SKM-1 (cell line): ENCODE measurements around the gene CUEDC2.

ENCODE experiments used
- DNase-seq: peaks from one replicate; lab custom pipeline; 2025; ENCODE audit not compliant: unreplicated experiment; lab: John Stamatoyannopoulos, UW

Gene CUEDC2

GRCh38 chr10:102411341-102412255, 20.8 kb downstream of the CUEDC2 start:
- no peak for DNase-seq

GRCh38 chr10:102410429-102411073, 21.8 kb downstream of the CUEDC2 start:
- no peak for DNase-seq

GRCh38 chr10:102409604-102410428, 22.6 kb downstream of the CUEDC2 start:
- no peak for DNase-seq

GRCh38 chr10:102408728-102409603, 23.4 kb downstream of the CUEDC2 start:
- no peak for DNase-seq

- DNase-seq, result no peak
These were observed 24.1 kb downstream of the CUEDC2 start for GRCh38 chr10:102408131-102408727.

GRCh38 chr10:102407425-102408130, 24.8 kb downstream of the CUEDC2 start:
- DNase-seq, result no peak

- no peak for DNase-seq
These were observed 25.6 kb downstream of the CUEDC2 start for GRCh38 chr10:102406815-102407214.

- DNase-seq, result no peak
These were observed 26.7 kb downstream of the CUEDC2 start for GRCh38 chr10:102405632-102406031.

GRCh38 chr10:102405108-102405571, 27.2 kb downstream of the CUEDC2 start:
- no peak for DNase-seq

GRCh38 chr10:102404361-102405107, 27.8 kb downstream of the CUEDC2 start:
- no peak for DNase-seq

GRCh38 chr10:102403115-102403514, 29.3 kb downstream of the CUEDC2 start:
- DNase-seq, result no peak

- DNase-seq, result no peak
These were observed 29.9 kb downstream of the CUEDC2 start for GRCh38 chr10:102402512-102402896.

GRCh38 chr10:102401735-102402511, 30.5 kb downstream of the CUEDC2 start:
- DNase-seq, result no peak

GRCh38 chr10:102401342-102401654, 31.1 kb downstream of the CUEDC2 start:
- no peak for DNase-seq

GRCh38 chr10:102400598-102401341, 31.6 kb downstream of the CUEDC2 start:
- no peak for DNase-seq

GRCh38 chr10:102400076-102400475, 32.3 kb downstream of the CUEDC2 start:
- DNase-seq, result no peak
